Measurements from ENCODE around the gene SLC26A2. TPM values are rescaled to one million over a fixed set of nuclear protein-coding genes. Genes with fewer than 3 reads are reported as not detected.

Gene SLC26A2
- total RNA-seq, 1 experiment from 2014 or later, result 34.6 TPM

DNA sequence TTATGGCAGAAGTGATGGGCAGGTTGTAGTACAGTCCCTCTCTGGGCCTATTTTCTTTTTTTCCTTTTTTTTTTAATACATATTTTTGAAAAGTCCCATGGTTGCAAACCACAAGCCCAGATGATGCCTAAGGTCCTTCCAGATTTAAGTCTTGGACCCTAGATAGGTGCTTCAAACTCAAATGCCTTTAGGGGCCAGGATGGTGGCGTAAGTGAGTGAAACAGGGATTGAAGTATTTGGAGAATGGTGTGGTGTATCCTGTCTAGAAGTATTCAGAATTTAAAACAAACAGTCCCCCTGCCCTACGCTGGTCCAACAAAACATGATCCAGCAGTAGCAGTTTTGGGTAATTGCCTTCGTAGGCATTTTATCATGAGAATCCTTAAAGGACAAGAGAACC lies 37.7 kb downstream of the SLC26A2 start:
- H3K4me1 Mint-ChIP-seq (ENCODE audit: low read depth, unreplicated experiment), result peaks cover 38% of the 10 kb centered on the region
- peaks cover 39% of the 10 kb centered on the region for H3K36me3 Mint-ChIP-seq (ENCODE audit: insufficient read depth, unreplicated experiment)
- intact Hi-C loops (cut with micrococcal nuclease; ENCODE audit: unreplicated experiment), result no loop called here
- no TSS peak for BruUV-seq (replicated peaks)
- no peaks in the 10 kb centered on the region for H3K9me3 Mint-ChIP-seq (ENCODE audit: low read depth, unreplicated experiment)
- H3K27me3 Mint-ChIP-seq (ENCODE audit: unreplicated experiment), result no peaks in the 10 kb centered on the region
- TF ChIP-seq, protein P1, sequence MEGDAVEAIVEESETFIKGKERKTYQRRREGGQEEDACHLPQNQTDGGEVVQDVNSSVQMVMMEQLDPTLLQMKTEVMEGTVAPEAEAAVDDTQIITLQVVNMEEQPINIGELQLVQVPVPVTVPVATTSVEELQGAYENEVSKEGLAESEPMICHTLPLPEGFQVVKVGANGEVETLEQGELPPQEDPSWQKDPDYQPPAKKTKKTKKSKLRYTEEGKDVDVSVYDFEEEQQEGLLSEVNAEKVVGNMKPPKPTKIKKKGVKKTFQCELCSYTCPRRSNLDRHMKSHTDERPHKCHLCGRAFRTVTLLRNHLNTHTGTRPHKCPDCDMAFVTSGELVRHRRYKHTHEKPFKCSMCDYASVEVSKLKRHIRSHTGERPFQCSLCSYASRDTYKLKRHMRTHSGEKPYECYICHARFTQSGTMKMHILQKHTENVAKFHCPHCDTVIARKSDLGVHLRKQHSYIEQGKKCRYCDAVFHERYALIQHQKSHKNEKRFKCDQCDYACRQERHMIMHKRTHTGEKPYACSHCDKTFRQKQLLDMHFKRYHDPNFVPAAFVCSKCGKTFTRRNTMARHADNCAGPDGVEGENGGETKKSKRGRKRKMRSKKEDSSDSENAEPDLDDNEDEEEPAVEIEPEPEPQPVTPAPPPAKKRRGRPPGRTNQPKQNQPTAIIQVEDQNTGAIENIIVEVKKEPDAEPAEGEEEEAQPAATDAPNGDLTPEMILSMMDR (IDR thresholded peaks at IDR 0.05; ENCODE audit: unreplicated experiment), result no peak
- H3K4me3 Mint-ChIP-seq (ENCODE audit: low read depth, unreplicated experiment), result peak overlapping the region; percentile 88
- no peak for DNase-seq
- peak overlapping the region; percentile 98 for H3K27ac Mint-ChIP-seq (ENCODE audit: unreplicated experiment)
- CTCF ChIA-PET, result no interaction called here

DNA sequence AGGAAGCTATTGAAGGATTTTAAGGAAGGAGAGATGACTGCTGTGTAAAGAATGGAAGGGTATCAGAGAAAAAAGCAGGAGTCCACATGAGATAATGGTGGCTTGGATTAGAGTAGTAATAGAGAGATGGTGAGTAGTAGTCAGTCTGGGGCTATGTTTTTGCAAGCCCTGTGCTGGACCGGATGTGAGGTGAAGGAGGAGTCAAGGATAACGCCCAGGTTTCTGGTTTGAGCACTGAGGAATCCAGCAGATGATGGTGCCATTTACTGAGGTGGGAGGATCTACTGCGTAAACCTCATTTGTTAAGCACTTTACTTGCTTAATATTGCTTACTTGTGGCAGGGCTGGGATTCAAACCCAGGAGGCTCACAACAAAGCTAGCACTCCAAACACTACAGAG lies 38.8 kb downstream of the SLC26A2 start:
- Mint-ChIP-seq H3K36me3 (ENCODE audit: insufficient read depth, unreplicated experiment) (peaks cover 48% of the 10 kb centered on the region), H3K27ac (ENCODE audit: unreplicated experiment) (peak overlapping the region; percentile 98), H3K27me3 (ENCODE audit: unreplicated experiment) (no peaks in the 10 kb centered on the region), H3K9me3 (ENCODE audit: low read depth, unreplicated experiment) (no peaks in the 10 kb centered on the region), H3K4me3 (ENCODE audit: low read depth, unreplicated experiment) (peak overlapping the region; percentile 88), H3K4me1 (ENCODE audit: low read depth, unreplicated experiment) (peaks cover 38% of the 10 kb centered on the region)
- intact Hi-C loops (cut with micrococcal nuclease; ENCODE audit: unreplicated experiment), result no loop called here
- TF ChIP-seq, protein P1 (IDR thresholded peaks at IDR 0.05; ENCODE audit: unreplicated experiment), result no peak
- CTCF ChIA-PET, result interaction anchor here (1.1 to 1.6 kb wide), 4 partner anchors 23 to 177 kb away, joined by 3 to 8 read pairs (median 5); no protein-coding TSS in a partner anchor
- no TSS peak for BruUV-seq (replicated peaks)
- no peak for DNase-seq

DNA sequence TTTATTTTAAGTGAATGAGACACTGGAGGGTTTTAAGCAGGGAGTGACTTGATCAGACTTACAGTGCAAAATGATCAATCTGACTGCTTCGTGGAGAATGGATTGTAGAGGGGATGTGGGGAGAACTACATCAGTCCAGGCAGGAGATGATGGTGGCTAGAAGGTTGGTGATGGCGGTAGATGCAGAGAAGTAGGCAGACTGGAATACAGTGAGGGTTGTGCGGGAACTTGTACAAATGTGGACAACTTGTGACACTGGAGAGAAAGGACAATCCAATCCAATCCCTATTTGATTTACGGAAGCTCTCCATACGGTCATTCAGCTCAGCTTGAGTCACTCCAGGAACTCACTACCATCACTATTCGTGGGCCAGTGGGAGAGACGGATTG lies 39.3 kb downstream of the SLC26A2 start:
- Mint-ChIP-seq H3K9me3 (ENCODE audit: low read depth, unreplicated experiment) (no peaks in the 10 kb centered on the region), H3K27me3 (ENCODE audit: unreplicated experiment) (no peaks in the 10 kb centered on the region), H3K36me3 (ENCODE audit: insufficient read depth, unreplicated experiment) (peaks cover 53% of the 10 kb centered on the region), H3K27ac (ENCODE audit: unreplicated experiment) (peak overlapping the region; percentile 98), H3K4me3 (ENCODE audit: low read depth, unreplicated experiment) (peak overlapping the region; percentile 88), H3K4me1 (ENCODE audit: low read depth, unreplicated experiment) (peaks cover 38% of the 10 kb centered on the region)
- intact Hi-C loops (cut with micrococcal nuclease; ENCODE audit: unreplicated experiment), result loop anchor here (2.0 kb wide), 1 partner anchor 21 kb away; no protein-coding TSS in a partner anchor
- TF ChIP-seq, protein P1 (IDR thresholded peaks at IDR 0.05; ENCODE audit: unreplicated experiment), result no peak
- CTCF ChIA-PET, result interaction anchor here (1.0 to 1.6 kb wide), 6 partner anchors 9 to 176 kb away, joined by 3 to 8 read pairs (median 5); partner anchors contain the start of gene SLC26A2
- DNase-seq, result no peak
- BruUV-seq (replicated peaks), result TSS peak; percentile 66

DNA sequence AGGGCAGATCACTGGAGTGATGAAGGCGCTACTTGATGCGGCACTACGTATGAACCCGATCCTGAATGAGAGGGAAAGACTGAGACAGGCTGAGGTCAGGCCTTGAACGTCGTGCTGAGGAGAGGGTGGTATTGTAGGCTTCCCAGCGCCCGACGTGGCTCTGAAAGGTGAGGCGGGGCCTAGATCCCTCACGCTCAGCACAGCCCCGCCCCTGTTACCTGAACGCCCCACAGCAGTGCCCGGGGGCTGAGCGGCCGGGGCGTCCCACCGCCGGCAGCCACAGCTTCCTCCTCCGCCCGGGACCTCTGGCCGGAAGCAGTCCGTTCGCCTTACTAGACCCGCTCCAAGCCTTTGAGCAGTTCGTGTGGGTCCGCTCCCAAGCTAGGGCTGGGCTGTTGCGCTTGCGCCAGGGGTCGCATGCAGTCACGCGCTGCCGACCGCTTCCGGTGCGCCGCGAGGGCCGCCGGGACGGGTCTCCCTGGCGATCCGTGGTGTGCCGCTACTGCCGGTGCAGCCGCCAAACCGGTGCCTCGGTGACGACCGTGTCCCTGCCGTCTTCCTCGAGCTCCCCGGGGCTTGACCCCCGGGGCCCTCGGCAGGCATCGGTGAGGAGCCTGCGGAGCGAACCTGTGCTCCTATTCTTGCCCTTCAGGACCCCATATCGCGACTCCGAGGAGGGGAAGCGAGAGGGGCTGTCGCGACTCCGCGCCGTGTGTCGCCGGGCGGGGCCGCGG lies 39.9 kb downstream of the SLC26A2 start, which contains the start of the genes HMGXB3 and TIGD6:
Gene HMGXB3, plus strand, starts transcription at position 484 of the 734 bp plus-strand sequence. CDS start 4,114 bp downstream, outside the sequence.
Gene TIGD6, minus strand, starts transcription at position 399 of the 734 bp plus-strand sequence. CDS start 4,306 bp downstream, outside the sequence.
- H3K36me3 Mint-ChIP-seq (ENCODE audit: insufficient read depth, unreplicated experiment), result peaks cover 59% of the 10 kb centered on the region
- H3K4me3 Mint-ChIP-seq (ENCODE audit: low read depth, unreplicated experiment), result peak within 1 kb of the TSS; percentile 88
- CTCF ChIA-PET, result interaction anchor here (0.7 to 1.6 kb wide), 7 partner anchors 10 to 367 kb away, joined by 3 to 8 read pairs (median 3); partner anchors contain the start of gene SLC26A2
- H3K9me3 Mint-ChIP-seq (ENCODE audit: low read depth, unreplicated experiment), result no peaks in the 10 kb centered on the region
- no TSS peak for BruUV-seq (replicated peaks)
- peak; percentile 97 for DNase-seq
- TF ChIP-seq, protein P1 (IDR thresholded peaks at IDR 0.05; ENCODE audit: unreplicated experiment), result no peak
- H3K27me3 Mint-ChIP-seq (ENCODE audit: unreplicated experiment), result no peaks in the 10 kb centered on the region
- intact Hi-C loops (cut with micrococcal nuclease; ENCODE audit: unreplicated experiment), result loop anchor here (2.0 kb wide), 1 partner anchor 20 kb away; no protein-coding TSS in a partner anchor
- peaks cover 38% of the 10 kb centered on the region for H3K4me1 Mint-ChIP-seq (ENCODE audit: low read depth, unreplicated experiment)
- peak within 1 kb of the TSS; percentile 98 for H3K27ac Mint-ChIP-seq (ENCODE audit: unreplicated experiment)

Data from Calu3 (cell line).